DOHH2 (cell line): ENCODE data around the gene B3GLCT.

Experiments used
- H3F3A ChIP-seq: fragments of 200-600 bp; sonication (generic), shearing (Covaris generic); 2 replicates; pipeline ENCODE4 v1.6.0; 2016; ENCODE audit warnings: antibody characterized with exemption, mild to moderate bottlenecking; ENCODE audit not compliant: control insufficient read depth, insufficient read depth
- H3K27ac ChIP-seq: fragments of 200-600 bp; sonication (generic); 2 replicates; pipeline ENCODE4 v1.5.1; 2014; ENCODE audit warnings: low read depth, mild to moderate bottlenecking, low read length, moderate library complexity
- H3K27me3 ChIP-seq: fragments of 200-600 bp; sonication (generic); 2 replicates; pipeline ENCODE4 v1.6.1; 2014; ENCODE audit warnings: mild to moderate bottlenecking, low read length, mixed read lengths; ENCODE audit not compliant: control insufficient read depth
- H3K36me3 ChIP-seq: fragments of 200-600 bp; sonication (generic); 2 replicates; pipeline ENCODE4 v1.6.1; 2014; ENCODE audit warnings: mild to moderate bottlenecking, low read length, moderate library complexity, mixed read lengths; ENCODE audit not compliant: control insufficient read depth
- H3K4me1 ChIP-seq: fragments of 200-600 bp; sonication (generic); 2 replicates; pipeline ENCODE4 v1.6.1; 2014; ENCODE audit warnings: mild to moderate bottlenecking, low read length, mixed read lengths; ENCODE audit not compliant: control insufficient read depth
- H3K4me2 ChIP-seq: fragments of 200-600 bp; sonication (generic); 2 replicates; pipeline ENCODE4 v1.6.0; 2014; ENCODE audit warnings: mild to moderate bottlenecking, low read length, moderate library complexity
- H3K4me3 ChIP-seq: fragments of 200-600 bp; sonication (generic); 2 replicates; pipeline ENCODE4 v1.5.1; 2014; ENCODE audit warnings: mild to moderate bottlenecking, low read length, mixed read lengths
- H3K79me2 ChIP-seq: fragments of 200-600 bp; sonication (generic); 2 replicates; pipeline ENCODE4 v1.6.1; 2014; ENCODE audit warnings: mild to moderate bottlenecking, low read length, mixed read lengths; ENCODE audit not compliant: control insufficient read depth
- H3K9me2 ChIP-seq: fragments of 200-600 bp; sonication (generic); replicated peaks from 2 replicates; pipeline ENCODE4 v1.6.1; 2014; ENCODE audit warnings: mild to moderate bottlenecking, low read length, mixed read lengths; ENCODE audit not compliant: control insufficient read depth
- H3K9me3 ChIP-seq: fragments of 200-600 bp; sonication (generic); 2 replicates; pipeline ENCODE4 v1.6.1; 2014; ENCODE audit warnings: antibody characterized with exemption, low read length, mixed read lengths; ENCODE audit not compliant: control insufficient read depth, insufficient read depth
- H4K20me1 ChIP-seq: fragments of 200-600 bp; sonication (generic); 2 replicates; pipeline ENCODE4 v1.6.0; 2014; ENCODE audit warnings: low read depth, mild to moderate bottlenecking, antibody characterized with exemption, low read length, moderate library complexity; ENCODE audit not compliant: control insufficient read depth, insufficient read depth
- CTCF ChIP-seq: fragments of 200-600 bp; sonication (generic); IDR thresholded peaks from one replicate; pipeline ENCODE4 v1.5.1; 2014; ENCODE audit warnings: antibody characterized with exemption, mild to moderate bottlenecking, low read depth, low read length; ENCODE audit not compliant: poor library complexity, severe bottlenecking
- EZH2phosphoT487 ChIP-seq: fragments of 200-600 bp; sonication (generic); IDR thresholded peaks from 2 replicates; pipeline ENCODE4 v1.6.1; 2017; ENCODE audit warnings: borderline replicate concordance, mild to moderate bottlenecking, antibody characterized with exemption, low read length, moderate library complexity, mixed read lengths

The B3GLCT gene

GRCh38 chr13:31349156-31349555 lies 149.4 kb downstream of the B3GLCT start:
- no peaks in the 10 kb centered on the region for H3K36me3 ChIP-seq
- H3K9me3 ChIP-seq, result peaks cover 9% of the 10 kb centered on the region; the same call in 1 of the 2 replicates
- no peaks in the 10 kb centered on the region for H4K20me1 ChIP-seq
- H3K27me3 ChIP-seq, result no peaks in the 10 kb centered on the region
- no peaks in the 10 kb centered on the region for H3K79me2 ChIP-seq
- H3K4me2 ChIP-seq, result no peak overlapping the region
- no peaks in the 10 kb centered on the region for H3K9me2 ChIP-seq
- H3K4me3 ChIP-seq, result no peak overlapping the region
- H3K4me1 ChIP-seq, result no peaks in the 10 kb centered on the region
- no peak overlapping the region for H3K27ac ChIP-seq
- H3F3A ChIP-seq, result no peaks in the 10 kb centered on the region
- TF ChIP-seq EZH2phosphoT487 (no peak), CTCF (no peak)

GRCh38 chr13:31350560-31350959 lies 150.8 kb downstream of the B3GLCT start:
- H3K9me2 ChIP-seq, result no peaks in the 10 kb centered on the region
- TF ChIP-seq EZH2phosphoT487 (no peak), CTCF (no peak)
- no peaks in the 10 kb centered on the region for H3K4me1 ChIP-seq
- no peaks in the 10 kb centered on the region for H3K27me3 ChIP-seq
- H3K9me3 ChIP-seq, result peaks cover 22% of the 10 kb centered on the region
- no peak overlapping the region for H3K27ac ChIP-seq
- no peaks in the 10 kb centered on the region for H3K36me3 ChIP-seq
- H3F3A ChIP-seq, result no peaks in the 10 kb centered on the region
- H4K20me1 ChIP-seq, result no peaks in the 10 kb centered on the region
- no peaks in the 10 kb centered on the region for H3K79me2 ChIP-seq
- no peak overlapping the region for H3K4me3 ChIP-seq
- H3K4me2 ChIP-seq, result no peak overlapping the region

GRCh38 chr13:31351376-31351775 lies 151.6 kb downstream of the B3GLCT start:
- Histone ChIP-seq H4K20me1 (no peaks in the 10 kb centered on the region), H3K4me3 (no peak overlapping the region), H3K79me2 (no peaks in the 10 kb centered on the region), H3K9me2 (no peaks in the 10 kb centered on the region), H3F3A (no peaks in the 10 kb centered on the region), H3K4me1 (no peaks in the 10 kb centered on the region), H3K9me3 (peaks cover 30% of the 10 kb centered on the region), H3K27me3 (no peaks in the 10 kb centered on the region), H3K36me3 (no peaks in the 10 kb centered on the region), H3K27ac (no peak overlapping the region), H3K4me2 (no peak overlapping the region)
- no peak for TF ChIP-seq CTCF
- TF ChIP-seq EZH2phosphoT487, result no peak

GRCh38 chr13:31352467-31352866 lies 152.7 kb downstream of the B3GLCT start:
- Histone ChIP-seq H3K9me2 (no peaks in the 10 kb centered on the region), H3K9me3 (peaks cover 39% of the 10 kb centered on the region), H3K27ac (no peak overlapping the region), H3K27me3 (no peaks in the 10 kb centered on the region), H3K36me3 (no peaks in the 10 kb centered on the region), H3K4me3 (no peak overlapping the region), H3K4me1 (no peaks in the 10 kb centered on the region), H3K4me2 (no peak overlapping the region), H4K20me1 (no peaks in the 10 kb centered on the region), H3F3A (no peaks in the 10 kb centered on the region), H3K79me2 (no peaks in the 10 kb centered on the region)
- TF ChIP-seq CTCF (no peak), EZH2phosphoT487 (no peak)
